ENCODE data around the gene PRR20D.
"Not testable (repeated sequence)": the region's sequence is repeated elsewhere in the genome, so short reads cannot be mapped to it uniquely, and the experiment has no call there.

The PRR20D gene

GRCh38 chr13:57153761-57154160 lies 6.7 kb upstream of the PRR20D start, which contains the start of gene PRR20C:
PRR20C (plus strand) TSS chr13:57154061; CDS start chr13:57154448, 387 bp downstream.
- not testable (repeated sequence) for H3K27ac ChIP-seq (ENCODE audit: low read depth, low read length)

DNA sequence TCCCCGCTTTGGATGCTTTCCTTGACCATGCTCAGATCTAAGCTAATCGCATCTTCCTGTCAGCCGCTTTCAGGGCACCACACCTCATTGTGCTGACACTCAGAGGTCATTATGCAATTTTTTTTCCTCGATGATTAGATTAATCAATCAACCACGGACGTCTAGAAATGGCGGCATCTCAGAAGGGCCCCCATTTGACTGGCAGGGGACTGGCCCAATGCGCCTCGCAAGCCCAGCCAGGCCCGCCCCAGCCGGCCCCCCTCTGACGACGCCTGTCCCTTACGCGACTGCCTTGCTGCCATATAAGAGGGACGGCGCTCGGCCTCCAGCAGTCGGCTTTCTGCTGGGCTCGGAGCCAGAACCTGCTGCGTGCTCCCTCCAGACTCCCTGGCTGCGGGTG lies 6.5 kb downstream of the PRR20D start, which contains the start of gene PRR20E:
PRR20E (plus strand) TSS at position 301 of the 400 bp plus-strand sequence. CDS start 387 bp downstream, outside the sequence.
- H3K27me3 ChIP-seq (ENCODE audit: control insufficient read depth, insufficient read depth, low read length); H3K36me3 ChIP-seq (ENCODE audit: control insufficient read depth, insufficient read depth, low read length); H3K4me1 ChIP-seq (ENCODE audit: control insufficient read depth, insufficient read depth, low read length); H3K27ac ChIP-seq (ENCODE audit: low read depth, low read length); H3K4me3 ChIP-seq (ENCODE audit: low read depth, low read length); H3K9ac ChIP-seq (ENCODE audit: low read depth, low read length); H3K9me3 ChIP-seq (ENCODE audit: control insufficient read depth, insufficient read depth, low read length): not testable (repeated sequence)

More at GRCh38 chr13:57153761-57154160, 6.7 kb upstream of the PRR20D start, which contains the start of gene PRR20C:
- H3K9me3 ChIP-seq (ENCODE audit: control insufficient read depth, insufficient read depth, low read length); H3K27me3 ChIP-seq (ENCODE audit: control insufficient read depth, insufficient read depth, low read length); H3K4me3 ChIP-seq (ENCODE audit: low read depth, low read length); H3K9ac ChIP-seq (ENCODE audit: low read depth, low read length); H3K4me1 ChIP-seq (ENCODE audit: control insufficient read depth, insufficient read depth, low read length); H3K36me3 ChIP-seq (ENCODE audit: control insufficient read depth, insufficient read depth, low read length): not testable (repeated sequence)

DNA sequence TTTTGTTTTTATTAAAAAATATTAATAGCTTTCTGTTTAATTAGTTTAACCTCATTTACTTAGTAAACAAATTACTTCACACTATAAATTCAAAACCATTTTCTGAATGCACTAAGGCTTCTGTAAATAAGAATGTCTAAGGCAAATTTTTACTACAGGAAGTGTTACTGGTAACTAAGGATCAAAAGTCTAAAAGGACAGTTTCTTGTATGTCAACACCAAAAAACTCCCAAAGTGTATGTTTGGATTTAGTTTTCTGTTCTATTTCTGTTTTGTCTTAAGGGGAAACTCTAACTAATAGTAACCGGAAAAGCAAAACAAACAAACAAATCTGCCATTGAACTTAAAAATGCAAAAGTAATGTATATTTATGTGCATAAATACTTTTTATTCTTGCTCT lies 31.2 kb downstream of the PRR20D start:
- Histone ChIP-seq H3K4me3 (ENCODE audit: low read depth, low read length) (no peak overlapping the region), H3K27ac (ENCODE audit: low read depth, low read length) (no peak overlapping the region), H3K4me1 (ENCODE audit: control insufficient read depth, insufficient read depth, low read length) (no peaks in the 10 kb centered on the region), H3K9me3 (ENCODE audit: control insufficient read depth, insufficient read depth, low read length) (no peaks in the 10 kb centered on the region), H3K9ac (ENCODE audit: low read depth, low read length) (no peak overlapping the region), H3K27me3 (ENCODE audit: control insufficient read depth, insufficient read depth, low read length) (no peaks in the 10 kb centered on the region), H3K36me3 (ENCODE audit: control insufficient read depth, insufficient read depth, low read length) (no peaks in the 10 kb centered on the region)

DNA sequence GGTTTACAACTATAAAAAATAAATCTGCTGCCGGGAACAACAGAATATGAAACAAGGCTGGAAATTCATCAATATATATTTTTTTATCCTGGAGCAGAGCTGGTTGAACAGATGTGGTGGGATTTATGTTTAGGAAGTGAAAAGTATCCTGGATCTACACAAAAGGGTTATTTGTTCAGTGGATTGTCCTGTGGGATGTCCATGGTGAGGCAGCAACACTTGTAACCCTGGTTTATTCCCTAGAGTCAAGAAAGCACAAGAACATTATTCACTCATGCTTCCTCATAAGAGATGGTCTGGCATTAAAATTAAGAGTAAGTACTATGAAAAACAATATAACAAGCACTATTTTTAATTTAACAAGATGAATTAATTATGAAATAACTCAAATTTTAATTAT lies 52.6 kb downstream of the PRR20D start:
- Histone ChIP-seq H3K27me3 (ENCODE audit: control insufficient read depth, insufficient read depth, low read length) (no peaks in the 10 kb centered on the region), H3K4me3 (ENCODE audit: low read depth, low read length) (no peak overlapping the region), H3K9me3 (ENCODE audit: control insufficient read depth, insufficient read depth, low read length) (no peaks in the 10 kb centered on the region), H3K9ac (ENCODE audit: low read depth, low read length) (no peak overlapping the region), H3K36me3 (ENCODE audit: control insufficient read depth, insufficient read depth, low read length) (no peaks in the 10 kb centered on the region), H3K4me1 (ENCODE audit: control insufficient read depth, insufficient read depth, low read length) (no peaks in the 10 kb centered on the region), H3K27ac (ENCODE audit: low read depth, low read length) (no peak overlapping the region)

Measured in HUES48 (cell line).